ENCODE measurements around the gene SHISA8.

- no peak for TF ChIP-seq EZH2 (IDR thresholded peaks at IDR 0.05; ENCODE audit: borderline replicate concordance, low read length)
- no peak for TF ChIP-seq CTCF (IDR thresholded peaks at IDR 0.05; ENCODE audit: low read length)
These were observed 1.7 kb downstream of the SHISA8 start for GRCh38 chr22:41913040-41913719.

All from OCI-LY1 (cell line).